Smooth muscle cell (in vitro differentiated cells): ENCODE data around the gene GPR84. TPM values are rescaled to one million over a fixed set of nuclear protein-coding genes. Genes with fewer than 3 reads are reported as not detected.

Experiments
- DNase-seq: peaks from one replicate; lab custom pipeline; 2025; ENCODE audit not compliant: unreplicated experiment; lab: John Stamatoyannopoulos, UW
- H2AFZ ChIP-seq: fragments of 200-600 bp; sonication (generic); 2 replicates; pipeline ENCODE4 v1.6.0; 2016; ENCODE audit warnings: antibody characterized with exemption, low read depth, mild to moderate bottlenecking
- H3F3A ChIP-seq: fragments of 200-600 bp; sonication (generic); 2 replicates; pipeline ENCODE4 v1.6.0; 2017; ENCODE audit warnings: antibody characterized with exemption, low read depth
- H3K27ac ChIP-seq: fragments of 200-600 bp; sonication (generic); 2 replicates; pipeline ENCODE4 v1.5.1; 2016; ENCODE audit warnings: low read depth, mild to moderate bottlenecking
- H3K27me3 ChIP-seq: fragments of 200-600 bp; sonication (generic); 2 replicates; pipeline ENCODE4 v1.6.1; 2016; ENCODE audit warnings: low read depth, mild to moderate bottlenecking
- H3K36me3 ChIP-seq: fragments of 200-600 bp; sonication (generic); 2 replicates; pipeline ENCODE4 v1.5.1; 2016; ENCODE audit warnings: low read depth
- H3K4me1 ChIP-seq: fragments of 200-600 bp; sonication (generic); 2 replicates; pipeline ENCODE4 v1.5.1; 2016; ENCODE audit warnings: low read depth
- H3K4me2 ChIP-seq: fragments of 200-600 bp; sonication (generic); 2 replicates; pipeline ENCODE4 v1.6.0; 2016; ENCODE audit warnings: mild to moderate bottlenecking
- H3K4me3 ChIP-seq: fragments of 200-600 bp; sonication (generic); 2 replicates; pipeline ENCODE4 v1.5.1; 2016; ENCODE audit warnings: mild to moderate bottlenecking
- H3K79me2 ChIP-seq: fragments of 200-600 bp; sonication (generic); 2 replicates; pipeline ENCODE4 v1.6.0; 2016; ENCODE audit warnings: low read depth, mild to moderate bottlenecking
- H3K9ac ChIP-seq: fragments of 200-600 bp; sonication (generic); 2 replicates; pipeline ENCODE4 v1.6.0; 2016; ENCODE audit warnings: low read depth
- H3K9me3 ChIP-seq: fragments of 200-600 bp; sonication (generic); replicated peaks from 2 replicates; pipeline ENCODE4 v1.5.1; 2016; ENCODE audit warnings: low read depth
- H4K20me1 ChIP-seq: fragments of 200-600 bp; sonication (generic); 2 replicates; pipeline ENCODE4 v1.6.0; 2016; ENCODE audit warnings: low read depth
- CTCF ChIP-seq: fragments of 200-600 bp; sonication (generic); IDR thresholded peaks from 2 replicates; pipeline ENCODE4 v1.5.1; 2017; ENCODE audit warnings: borderline replicate concordance, mild to moderate bottlenecking, antibody characterized with exemption; ENCODE audit not compliant: insufficient read depth, poor library complexity, severe bottlenecking
- WGBS: methylation state at CpG from one replicate; pipeline ENCODE4 v1.1.7; 2016; ENCODE audit warnings: low lambda C conversion rate; 5-methylcytosine and 5-hydroxymethylcytosine counted together
- polyA plus RNA-seq: library from polyadenylated mRNA; unstranded; fragments of >200 nt; fragmentation: Nextera tagmentation; extraction: Ambion mirVana; gene quantifications from 2 replicates; pipeline ENCODE4 v1.2.1, GENCODE V29; 2016
- total RNA-seq: library from RNA; depleted of rRNA; stranded (reverse); fragments of >200 nt; gene quantifications from 2 replicates; pipeline ENCODE4 v1.2.3, GENCODE V29; 2014

GPR84 gene
- total and polyA plus RNA-seq, 2 experiments from 2014 or later: 0.13 TPM; not detected in 1

- Histone ChIP-seq H2AFZ (no peak overlapping the region), H3K4me2 (no peak overlapping the region), H3K9ac (no peak overlapping the region), H3K4me1 (no peaks in the 10 kb centered on the region), H3K27me3 (no peaks in the 10 kb centered on the region), H3F3A (peaks cover 23% of the 10 kb centered on the region), H3K4me3 (no peak overlapping the region), H3K79me2 (peaks cover 20% of the 10 kb centered on the region), H3K9me3 (no peaks in the 10 kb centered on the region), H3K36me3 (peaks cover 10% of the 10 kb centered on the region), H4K20me1 (peaks cover 48% of the 10 kb centered on the region), H3K27ac (no peak overlapping the region)
- DNase-seq: no peak
- TF ChIP-seq CTCF: no peak
- WGBS: 97% methylated on average over 5 of the region's 5 CpGs
Observed at GRCh38 chr12:54407183-54407905, 43.1 kb upstream of the GPR84 start.

- no peak overlapping the region for H3K4me3 ChIP-seq
- peaks cover 26% of the 10 kb centered on the region for H3F3A ChIP-seq
- no peak overlapping the region for H3K27ac ChIP-seq
- H2AFZ ChIP-seq: no peak overlapping the region
- peaks cover 13% of the 10 kb centered on the region for H3K79me2 ChIP-seq
- H3K4me2 ChIP-seq: no peak overlapping the region
- no peak for TF ChIP-seq CTCF
- no peaks in the 10 kb centered on the region for H3K4me1 ChIP-seq
- H3K9ac ChIP-seq: no peak overlapping the region
- H3K36me3 ChIP-seq: peaks cover 10% of the 10 kb centered on the region
- no peak for DNase-seq
- H3K27me3 ChIP-seq: no peaks in the 10 kb centered on the region
- peaks cover 32% of the 10 kb centered on the region for H4K20me1 ChIP-seq
- H3K9me3 ChIP-seq: no peaks in the 10 kb centered on the region
- WGBS: 96% methylated on average over 7 of the region's 7 CpGs
Observed at GRCh38 chr12:54405573-54405972, 41.3 kb upstream of the GPR84 start.

- Histone ChIP-seq H3K9ac (no peak overlapping the region), H3K27ac (no peak overlapping the region), H3K27me3 (no peaks in the 10 kb centered on the region), H3K36me3 (peaks cover 10% of the 10 kb centered on the region), H3K9me3 (no peaks in the 10 kb centered on the region), H3K4me2 (no peak overlapping the region), H3F3A (peaks cover 30% of the 10 kb centered on the region), H3K4me3 (no peak overlapping the region), H4K20me1 (peaks cover 27% of the 10 kb centered on the region), H3K4me1 (no peaks in the 10 kb centered on the region), H3K79me2 (peaks cover 8% of the 10 kb centered on the region), H2AFZ (no peak overlapping the region)
- no peak for DNase-seq
- TF ChIP-seq CTCF: no peak
- WGBS: 95% methylated on average over 10 of the region's 10 CpGs
Observed at GRCh38 chr12:54405106-54405505, 40.8 kb upstream of the GPR84 start.
